ENCODE results near the gene HPS3.

Gene HPS3

GRCh38 chr3:149120051-149120972 is 9.1 kb upstream of the HPS3 start:
- no peak for DNase-seq (ENCODE audit: low read depth in 2 of 2, low spot score in 1 of 2)

- DNase-seq (ENCODE audit: low read depth in 2 of 2, low spot score in 1 of 2): no peak
These were observed 6.5 kb upstream of the HPS3 start for GRCh38 chr3:149122721-149123578.

- DNase-seq (ENCODE audit: low read depth in 2 of 2, low spot score in 1 of 2): no peak
These were observed 617 bp upstream of the HPS3 start for GRCh38 chr3:149128821-149129220.

- DNase-seq (ENCODE audit: low read depth in 2 of 2, low spot score in 1 of 2): no peak
These were observed 2.2 kb downstream of the HPS3 start for GRCh38 chr3:149131589-149131988.

GRCh38 chr3:149134575-149134974 is 5.1 kb downstream of the HPS3 start:
- no peak for DNase-seq (ENCODE audit: low read depth in 2 of 2, low spot score in 1 of 2)

GRCh38 chr3:149142682-149143081 is 13.2 kb downstream of the HPS3 start:
- no peak for DNase-seq (ENCODE audit: low read depth in 2 of 2, low spot score in 1 of 2)

- DNase-seq (ENCODE audit: low read depth in 2 of 2, low spot score in 1 of 2): no peak
These were observed 15.9 kb downstream of the HPS3 start for GRCh38 chr3:149145356-149145755.

GRCh38 chr3:149145974-149146373 is 16.5 kb downstream of the HPS3 start:
- no peak for DNase-seq (ENCODE audit: low read depth in 2 of 2, low spot score in 1 of 2)

DNA sequence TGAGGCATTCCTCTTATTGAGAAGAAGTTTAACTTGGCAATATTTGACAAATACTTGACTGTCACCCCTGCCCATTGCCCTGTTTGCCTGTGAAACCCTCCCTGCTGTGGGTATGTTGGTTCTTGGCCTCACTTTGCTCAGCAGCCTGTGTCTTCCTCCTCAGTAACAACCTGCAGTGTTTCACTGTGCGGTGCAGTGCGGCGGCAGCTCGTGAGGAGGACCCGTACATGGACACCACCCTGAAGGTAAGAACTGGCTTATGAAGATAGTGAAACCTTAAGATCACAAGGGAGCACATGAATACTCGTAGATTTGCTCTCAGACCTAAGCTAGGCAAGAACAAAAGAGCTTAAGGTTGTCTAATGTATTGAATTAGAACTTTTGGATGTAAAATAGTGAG is 21.0 kb downstream of the HPS3 start:
- DNase-seq (ENCODE audit: low read depth in 2 of 2, low spot score in 1 of 2): no peak

GRCh38 chr3:149151843-149152242 is 22.4 kb downstream of the HPS3 start:
- no peak for DNase-seq (ENCODE audit: low read depth in 2 of 2, low spot score in 1 of 2)

DNA sequence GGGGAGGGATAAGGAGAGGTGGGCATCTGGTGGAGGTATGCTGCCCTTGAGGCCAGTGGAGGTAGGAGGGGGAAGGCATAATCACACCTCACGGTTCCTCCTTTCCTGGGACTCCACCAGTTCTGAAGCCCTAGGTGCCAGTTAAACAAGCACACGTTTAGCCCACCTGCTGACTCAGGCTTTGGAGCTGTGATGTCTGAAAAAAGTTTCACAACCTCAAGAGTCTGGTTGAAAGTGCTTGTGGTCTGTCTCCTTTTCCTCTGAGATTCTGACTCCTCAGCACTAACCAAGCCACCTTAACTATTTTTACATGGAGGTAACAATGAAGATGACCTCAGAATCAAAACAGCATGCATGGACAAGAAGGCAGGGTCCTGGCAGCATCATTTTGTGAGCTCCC is 23.0 kb downstream of the HPS3 start:
- DNase-seq (ENCODE audit: low read depth in 2 of 2, low spot score in 1 of 2): no peak

GRCh38 chr3:149153402-149153801 is 24.0 kb downstream of the HPS3 start:
- no peak for DNase-seq (ENCODE audit: low read depth in 2 of 2, low spot score in 1 of 2)

DNA sequence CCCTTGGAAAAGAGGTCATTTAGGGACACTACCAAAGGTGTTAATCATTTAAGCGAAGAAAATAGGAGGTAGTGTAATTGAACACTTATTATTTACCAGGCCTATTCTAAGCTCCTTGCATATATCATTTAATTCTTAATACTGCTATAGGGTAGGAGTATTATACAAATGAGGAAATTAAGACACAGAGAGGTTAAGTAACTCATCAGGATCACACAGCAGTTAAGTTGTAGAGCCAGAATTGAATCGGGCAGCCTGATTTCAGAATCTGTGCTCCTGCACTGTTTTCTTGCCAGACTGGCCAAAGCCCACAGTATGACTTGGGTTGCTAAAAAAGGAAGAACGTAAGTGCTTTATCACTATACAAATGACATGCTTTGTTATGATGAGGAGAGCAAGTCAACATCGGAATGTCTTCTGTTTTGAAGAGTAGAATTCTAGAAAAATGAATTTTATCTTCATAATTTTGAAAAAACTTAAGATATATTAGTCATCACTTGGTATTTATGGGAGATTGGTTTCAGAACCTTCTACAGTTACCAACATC is 31.4 kb downstream of the HPS3 start:
- no peak for DNase-seq (ENCODE audit: low read depth in 2 of 2, low spot score in 1 of 2)

DNA sequence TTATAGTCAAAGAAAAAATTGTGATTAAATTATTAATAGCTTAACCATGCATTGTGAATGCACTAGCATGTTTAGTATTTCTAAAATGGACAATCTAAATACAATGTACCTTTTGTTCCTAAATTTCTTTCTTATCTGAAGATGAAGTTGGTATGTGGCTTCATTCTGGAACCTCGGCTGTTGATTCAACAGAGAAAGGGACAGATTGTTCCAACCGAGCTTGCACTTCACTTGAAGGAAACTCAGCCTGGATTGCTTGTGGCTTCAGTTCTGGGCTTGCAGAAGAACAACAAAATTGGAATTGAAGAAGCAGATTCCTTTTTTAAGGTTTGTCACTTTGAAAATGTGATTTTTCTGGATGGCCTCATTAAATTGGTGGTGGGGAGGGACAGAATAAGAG is 32.6 kb downstream of the HPS3 start:
- DNase-seq (ENCODE audit: low read depth in 2 of 2, low spot score in 1 of 2): no peak

DNA sequence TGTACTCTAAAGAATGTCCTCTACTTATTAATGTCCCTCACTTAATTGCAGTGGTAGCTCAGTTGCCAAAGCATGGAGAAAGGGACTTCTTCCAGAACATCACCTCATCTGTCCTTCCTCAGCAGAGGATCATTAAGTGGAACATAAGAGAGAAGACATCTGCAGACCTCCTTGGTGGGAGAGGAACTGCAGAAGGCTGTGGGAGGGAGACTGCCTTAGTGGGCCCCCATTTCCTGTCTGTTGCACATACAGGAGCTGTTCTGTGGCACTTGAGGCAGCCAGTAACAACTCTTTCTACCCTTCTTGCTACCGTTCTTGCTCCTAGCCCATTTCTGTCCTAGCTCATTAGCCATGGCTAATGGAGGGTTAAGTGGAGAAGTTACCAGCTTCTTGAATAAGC is 33.6 kb downstream of the HPS3 start:
- no peak for DNase-seq (ENCODE audit: low read depth in 2 of 2, low spot score in 1 of 2)

DNA sequence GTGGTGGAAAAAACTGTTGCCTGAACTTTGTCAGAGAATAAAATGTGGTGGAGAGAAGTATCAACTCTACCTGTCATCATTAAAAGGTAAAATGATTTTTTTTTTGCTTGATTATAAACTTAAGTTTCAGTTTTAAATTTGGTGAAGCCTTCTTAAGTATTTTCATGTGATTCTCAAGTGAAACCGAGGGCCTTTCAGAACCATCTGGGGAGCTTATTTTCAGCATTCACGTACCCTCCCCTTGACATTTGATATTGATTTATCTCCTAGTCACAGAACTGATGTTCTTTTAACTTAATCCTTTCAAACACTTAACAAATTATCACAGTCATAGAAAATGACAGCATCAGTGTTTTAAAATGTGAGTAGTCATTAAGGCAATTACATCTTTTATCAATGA is 38.5 kb downstream of the HPS3 start:
- no peak for DNase-seq (ENCODE audit: low read depth in 2 of 2, low spot score in 1 of 2)

DNA sequence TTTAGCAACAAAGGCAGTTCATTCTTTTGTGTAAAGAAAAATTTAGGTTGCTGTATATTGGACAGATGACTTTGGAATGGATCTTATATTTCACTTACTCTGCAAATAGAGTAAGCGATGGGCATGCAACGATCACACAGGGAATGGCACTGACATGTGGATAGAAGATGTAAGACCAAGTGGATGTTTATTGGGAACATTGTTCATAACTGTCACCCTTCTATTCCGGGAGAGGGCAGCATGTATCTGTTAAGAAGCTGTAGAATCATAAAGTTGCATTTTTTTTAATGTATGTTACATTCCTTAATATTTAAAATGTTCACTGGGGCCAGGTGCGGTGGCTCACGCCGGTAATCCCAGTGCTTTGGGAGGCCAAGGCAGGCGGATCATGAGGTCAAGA is 41.2 kb downstream of the HPS3 start:
- no peak for DNase-seq (ENCODE audit: low read depth in 2 of 2, low spot score in 1 of 2)

DNA sequence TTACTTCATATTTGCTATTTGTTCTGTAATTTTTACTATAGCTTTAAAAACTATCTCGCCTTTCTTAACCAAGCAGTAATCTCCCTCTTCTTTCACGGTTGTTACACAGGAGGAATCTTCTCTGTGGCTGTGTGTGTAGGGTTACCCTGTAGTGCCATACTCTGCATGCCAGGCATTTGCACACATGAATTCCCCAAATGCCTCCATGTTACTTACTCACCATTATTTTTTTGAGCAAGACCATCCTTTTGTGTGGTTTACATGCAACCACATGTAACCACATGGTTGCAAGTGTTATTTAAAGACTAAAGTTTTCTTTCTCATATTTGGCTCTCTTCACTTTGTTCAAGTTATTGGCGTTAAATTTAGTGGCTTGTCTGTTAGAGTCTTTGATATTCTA is 45.5 kb downstream of the HPS3 start:
- no peak for DNase-seq (ENCODE audit: low read depth in 2 of 2, low spot score in 1 of 2)

DNA sequence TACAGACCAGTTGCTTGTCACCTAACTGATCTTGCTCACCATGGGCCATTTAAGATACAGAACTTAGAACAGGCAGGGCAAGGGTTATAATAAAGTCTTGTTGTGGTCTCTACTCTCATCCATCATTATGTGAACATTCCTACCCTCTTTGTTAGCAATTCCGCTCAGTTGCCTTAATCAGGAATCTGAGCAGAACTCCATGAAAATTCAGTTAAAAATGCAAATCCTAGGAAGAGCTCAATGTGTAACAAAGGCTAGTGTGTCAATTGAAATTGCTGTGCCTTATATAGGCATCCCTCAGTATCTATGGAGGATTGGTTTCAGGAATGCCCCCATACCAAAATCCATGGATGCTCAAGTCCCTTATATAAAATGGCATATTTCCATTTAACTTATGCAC is 47.7 kb downstream of the HPS3 start:
- no peak for DNase-seq (ENCODE audit: low read depth in 2 of 2, low spot score in 1 of 2)

DNA sequence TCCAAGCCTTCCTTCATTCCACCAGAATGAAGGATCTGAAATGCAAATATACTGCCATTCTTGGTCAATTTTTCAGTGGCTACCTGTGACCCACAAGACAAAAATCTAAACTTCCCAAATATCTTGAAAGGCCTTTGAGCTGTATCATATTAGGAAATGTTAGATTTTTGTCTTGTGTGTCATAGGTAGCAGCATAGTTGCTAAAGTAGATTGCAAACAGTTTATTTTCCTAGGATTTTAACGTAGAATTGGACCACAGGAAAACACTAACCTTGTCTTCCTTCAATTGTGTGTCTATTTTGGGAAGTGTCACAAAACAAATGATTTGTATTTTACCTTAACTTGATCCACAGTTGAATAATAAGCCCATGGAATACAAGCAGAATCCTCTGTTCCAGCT is 49.8 kb downstream of the HPS3 start:
- DNase-seq (ENCODE audit: low read depth in 2 of 2, low spot score in 1 of 2): no peak

DNA sequence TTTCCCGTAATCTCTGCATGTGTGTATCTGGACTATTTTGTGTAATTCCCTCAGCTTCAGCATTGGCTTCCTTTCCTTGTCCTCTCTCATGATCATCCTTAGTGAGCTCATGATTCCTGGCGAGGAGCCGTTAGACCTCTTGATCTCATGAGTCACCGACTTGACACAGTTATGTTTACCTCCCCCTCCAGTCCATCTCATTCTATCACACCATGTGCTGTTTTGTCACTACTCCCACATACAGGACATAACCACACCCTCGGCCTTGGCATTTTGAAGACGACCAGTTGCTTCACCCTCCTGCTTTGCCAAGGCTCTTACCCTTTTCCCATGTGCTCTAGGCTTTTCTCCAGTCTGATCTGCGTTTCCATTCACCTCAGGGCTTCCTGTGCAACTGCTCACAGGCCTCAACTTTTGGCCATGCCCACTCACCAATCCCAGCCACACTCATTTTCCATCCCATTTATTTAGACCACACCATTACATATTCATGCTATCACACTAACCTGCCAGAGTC is 50.7 kb downstream of the HPS3 start:
- no peak for DNase-seq (ENCODE audit: low read depth in 2 of 2, low spot score in 1 of 2)

- DNase-seq (ENCODE audit: low read depth in 2 of 2, low spot score in 1 of 2): no peak
These were observed 51.7 kb downstream of the HPS3 start for GRCh38 chr3:149181182-149181581.
